H1 (cell line): ENCODE measurements around the gene RAD51B.

Experiments used
- CHD2 ChIP-seq: IDR thresholded peaks from 2 replicates; pipeline ENCODE4 v1.6.1; 2012; ENCODE audit warnings: low read length, improper control_type of control experiment
- CTCF ChIP-seq, 3 experiments: IDR thresholded peaks; 1 replicate in 2 of 3; 2 replicates in 1 of 3; pipeline versions ENCODE4 v1.5.1 to v1.6.1; 2011; ENCODE audit warnings: low read length in 3 of 3, mild to moderate bottlenecking in 3 of 3, inconsistent platforms in 2 of 3, low read depth in 1 of 3, moderate library complexity in 1 of 3; ENCODE audit not compliant: insufficient read depth in 1 of 3; ENCODE audit errors: control extremely low read depth in 1 of 3
- EZH2 ChIP-seq: fragments of 200-600 bp; sonication (generic); IDR thresholded peaks from 2 replicates; pipeline ENCODE4 v1.7.1; 2012; ENCODE audit warnings: low read depth, mild to moderate bottlenecking, moderate library complexity, low read length, inconsistent platforms; ENCODE audit not compliant: severe bottlenecking
- FOSL1 ChIP-seq: IDR thresholded peaks from 2 replicates; pipeline ENCODE4 v1.6.1; 2011; ENCODE audit warnings: mild to moderate bottlenecking, low read depth, low read length, moderate library complexity; ENCODE audit not compliant: insufficient read depth
- GABPA ChIP-seq: IDR thresholded peaks from 2 replicates; pipeline ENCODE4 v1.6.1; 2011; ENCODE audit warnings: mild to moderate bottlenecking, low read length, moderate library complexity, borderline replicate concordance; ENCODE audit not compliant: insufficient read depth
- JUN ChIP-seq: IDR thresholded peaks from 2 replicates; pipeline ENCODE4 v1.6.1; 2011; ENCODE audit warnings: low read depth, mild to moderate bottlenecking, improper control_type of control experiment, low read length
- NRF1 ChIP-seq: IDR thresholded peaks from 2 replicates; pipeline ENCODE4 v1.6.1; 2011; ENCODE audit warnings: mild to moderate bottlenecking, low read depth, low read length, improper control_type of control experiment
- POLR2A ChIP-seq, 2 experiments: IDR thresholded peaks; 1 replicate in 1 of 2; 2 replicates in 1 of 2; pipeline ENCODE4 v1.6.1; 2011; ENCODE audit warnings: low read depth in 2 of 2, low read length in 2 of 2, mild to moderate bottlenecking in 2 of 2; ENCODE audit errors: control extremely low read depth in 1 of 2
- POLR2AphosphoS5 ChIP-seq: IDR thresholded peaks from 2 replicates; pipeline ENCODE4 v1.6.1; 2011; ENCODE audit warnings: low read depth, low read length
- POU5F1 ChIP-seq: IDR thresholded peaks from 2 replicates; pipeline ENCODE4 v1.6.1; 2011; ENCODE audit warnings: low read depth, mild to moderate bottlenecking, low read length, moderate library complexity
- RXRA ChIP-seq: IDR thresholded peaks from 2 replicates; pipeline ENCODE4 v1.6.1; 2011; ENCODE audit warnings: low read depth, mild to moderate bottlenecking, low read length, moderate library complexity; ENCODE audit not compliant: insufficient read depth
- ZNF274 ChIP-seq: IDR thresholded peaks from 2 replicates; pipeline ENCODE4 v1.7.0; 2012; ENCODE audit warnings: low read length, borderline replicate concordance; ENCODE audit errors: extremely low read depth
- TF ChIP-seq, protein P1 (sequence below): IDR thresholded peaks from 2 replicates; pipeline ENCODE4 v1.6.1; 2012; ENCODE audit warnings: inconsistent platforms

DNA sequence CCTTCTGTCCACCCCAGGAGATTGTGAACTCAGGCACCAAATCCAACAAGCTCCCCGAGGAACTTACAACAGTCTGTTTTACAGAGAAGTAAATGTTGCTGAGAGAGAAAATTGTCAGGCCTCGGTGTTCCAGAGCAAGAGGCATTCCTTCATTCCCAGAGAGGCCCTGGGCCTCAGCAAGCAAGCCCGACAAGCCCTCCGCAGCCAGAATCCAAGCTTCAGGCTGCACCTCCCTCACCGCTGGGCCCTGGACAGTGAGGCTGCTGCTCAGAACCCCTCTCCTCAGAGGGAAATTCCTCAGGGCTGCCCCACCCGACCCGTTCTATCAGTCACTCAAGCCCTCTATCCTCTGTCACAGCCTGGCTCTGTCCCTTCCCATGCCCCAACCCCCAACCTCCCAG lies 916.9 kb downstream of the RAD51B start:
- TF ChIP-seq POU5F1 (no peak), EZH2 (no peak), CTCF (IDR thresholded peaks at IDR 0.05; ENCODE audit: control extremely low read depth in 1 of 3, insufficient read depth in 1 of 3, low read depth in 1 of 3, low read length in 3 of 3) (no peak), FOSL1 (no peak), POLR2A (IDR thresholded peaks at IDR 0.05; ENCODE audit: control extremely low read depth in 1 of 2, low read depth in 2 of 2, low read length in 2 of 2) (no peak), ZNF274 (no peak), NRF1 (no peak), RXRA (no peak), GABPA (no peak), JUN (no peak), POLR2AphosphoS5 (no peak), CHD2 (no peak)
- TF ChIP-seq, protein P1, sequence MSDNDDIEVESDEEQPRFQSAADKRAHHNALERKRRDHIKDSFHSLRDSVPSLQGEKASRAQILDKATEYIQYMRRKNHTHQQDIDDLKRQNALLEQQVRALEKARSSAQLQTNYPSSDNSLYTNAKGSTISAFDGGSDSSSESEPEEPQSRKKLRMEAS = no peak
